ENCODE results near the gene TRAPPC1. TPM values are rescaled to one million over a fixed set of nuclear protein-coding genes. Genes with fewer than 3 reads are reported as not detected.

Gene TRAPPC1
- total RNA-seq, 1 donor from 2014 or later = 97.5 TPM

GRCh38 chr17:7881276-7882054, 50.3 kb downstream of the TRAPPC1 start:
- DNase-seq (ENCODE audit: low spot score) = no peak

Other genes starting within 250 kb of the TRAPPC1 start
- 42.3 TPM for gene TP53, start 244.5 kb downstream of the TRAPPC1 start, total RNA-seq
- 4.9 TPM for gene WRAP53, start 243.5 kb downstream of the TRAPPC1 start, total RNA-seq
- gene EFNB3, start 226.7 kb downstream of the TRAPPC1 start, total RNA-seq = 0.58 TPM
- 0.26 TPM for gene DNAH2, start 214.2 kb downstream of the TRAPPC1 start, total RNA-seq
- 92.5 TPM for gene KDM6B, start 97.7 kb downstream of the TRAPPC1 start, total RNA-seq
- 34.2 TPM for gene TMEM88, start 76.9 kb downstream of the TRAPPC1 start, total RNA-seq
- gene NAA38, start 74.4 kb downstream of the TRAPPC1 start, total RNA-seq = 68.3 TPM
- 16.7 TPM for gene CYB5D1, start 73.9 kb downstream of the TRAPPC1 start, total RNA-seq
- 40.9 TPM for gene CHD3, start 43.2 kb downstream of the TRAPPC1 start, total RNA-seq
- 0.80 TPM for gene RNF227, start 15.7 kb downstream of the TRAPPC1 start, total RNA-seq
- 1.3 TPM for gene KCNAB3, start 2.1 kb downstream of the TRAPPC1 start, total RNA-seq
- 17.5 TPM for gene CNTROB, start 260 bp upstream of the TRAPPC1 start, total RNA-seq
- not detected for gene GUCY2D, start 70.7 kb upstream of the TRAPPC1 start, total RNA-seq
- 2.9 TPM for gene ALOX15B, start 107.1 kb upstream of the TRAPPC1 start, total RNA-seq
- gene ALOX12B, start 155.8 kb upstream of the TRAPPC1 start, total RNA-seq = not detected
- not detected for gene ALOXE3, start 186.6 kb upstream of the TRAPPC1 start, total RNA-seq
- not detected for gene HES7, start 192.2 kb upstream of the TRAPPC1 start, total RNA-seq
- gene PER1, start 220.5 kb upstream of the TRAPPC1 start, total RNA-seq = 316 TPM
- gene VAMP2, start 231.0 kb upstream of the TRAPPC1 start, total RNA-seq = 52.4 TPM
- 16.3 TPM for gene TMEM107, start 244.4 kb upstream of the TRAPPC1 start, total RNA-seq